IPS-20b (cell line): ENCODE results near the gene AHI1.
A peak's percentile ranks its signal among the peaks of the same experiment; 100 is the strongest.
"Not testable (repeated sequence)": the region's sequence is repeated elsewhere in the genome, so short reads cannot be mapped to it uniquely, and the experiment has no call there.

Experiments
- H3K27ac ChIP-seq: one replicate; pipeline ENCODE4 v1.5.1; 2013; ENCODE audit warnings: low read length
- H3K27me3 ChIP-seq: 2 replicates; pipeline ENCODE4 v1.6.1; 2013; ENCODE audit warnings: mild to moderate bottlenecking, low read length, inconsistent platforms; ENCODE audit not compliant: insufficient read depth
- H3K36me3 ChIP-seq: 2 replicates; pipeline ENCODE4 v1.6.1; 2013; ENCODE audit warnings: low read depth, mild to moderate bottlenecking, inconsistent platforms, low read length, moderate library complexity; ENCODE audit not compliant: insufficient read depth
- H3K4me1 ChIP-seq: 2 replicates; pipeline ENCODE4 v1.6.1; 2013; ENCODE audit warnings: mild to moderate bottlenecking, control low read depth, inconsistent platforms, low read length, moderate library complexity; ENCODE audit not compliant: insufficient read depth
- H3K4me3 ChIP-seq: 2 replicates; pipeline ENCODE4 v1.5.1; 2013; ENCODE audit warnings: mild to moderate bottlenecking, low read length, inconsistent platforms
- H3K9ac ChIP-seq: 2 replicates; pipeline ENCODE4 v1.6.1; 2013; ENCODE audit warnings: low read depth, mild to moderate bottlenecking, inconsistent platforms, low read length, moderate library complexity
- H3K9me3 ChIP-seq: 2 replicates; pipeline ENCODE4 v1.6.1; 2013; ENCODE audit warnings: mild to moderate bottlenecking, low read depth, low read length, inconsistent platforms; ENCODE audit not compliant: insufficient read depth

The AHI1 gene

DNA sequence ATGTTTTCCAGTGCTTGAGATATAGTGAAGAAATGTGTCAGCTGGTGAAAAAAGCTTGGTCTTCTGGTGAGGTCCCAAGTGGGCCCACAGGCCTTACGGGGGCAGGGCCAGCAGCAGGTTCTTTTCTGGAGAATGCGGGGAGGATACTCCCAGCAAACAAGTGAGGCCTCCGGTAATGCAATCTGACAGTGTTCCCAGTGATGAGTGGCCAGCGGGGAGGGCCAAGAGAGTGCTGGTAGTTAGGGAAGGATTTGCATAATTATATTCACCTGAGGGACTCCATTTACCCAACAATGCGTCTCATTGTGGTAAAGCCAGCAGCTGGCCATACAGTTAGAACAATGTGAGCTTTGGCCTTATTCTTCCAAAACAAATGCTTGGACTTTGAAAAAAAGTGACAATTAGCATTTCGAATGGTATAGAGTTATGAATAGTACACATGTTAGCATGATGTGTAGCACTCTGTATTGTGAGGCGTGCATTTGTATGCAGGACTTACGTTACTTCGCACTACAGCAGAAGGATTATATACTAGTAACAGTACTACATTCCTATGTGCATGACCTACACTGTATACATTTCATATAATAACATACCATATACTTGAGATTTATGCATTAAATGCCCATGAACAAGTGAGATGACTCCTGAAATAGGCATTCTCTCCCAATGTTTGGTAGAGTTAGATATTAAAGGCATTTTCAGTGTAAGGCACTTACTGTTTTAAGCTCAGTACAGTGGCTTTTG, 246.6 kb downstream of the AHI1 start:
- peak overlapping the region; percentile 53; the same call in 1 of the 2 replicates for H3K9ac ChIP-seq

DNA sequence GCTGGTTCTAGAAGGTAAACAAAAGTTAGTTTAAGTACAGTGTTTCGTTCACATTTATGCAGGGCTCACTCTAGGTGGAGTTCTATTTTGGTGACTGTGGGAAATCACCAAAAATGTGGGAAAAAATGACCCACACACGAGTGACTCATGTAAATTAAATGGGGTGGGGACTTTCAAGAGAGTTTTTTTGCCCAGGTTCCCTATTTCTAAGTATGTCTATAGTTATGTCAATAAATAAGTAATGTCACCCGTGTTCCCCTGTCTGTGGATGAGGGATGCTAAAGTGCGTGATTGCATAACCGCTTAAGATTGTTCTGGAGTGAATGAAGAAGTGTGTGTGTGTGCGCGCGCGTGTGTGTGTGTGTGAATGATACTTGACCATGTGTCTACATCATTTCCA, 247.3 kb downstream of the AHI1 start:
- Histone ChIP-seq H3K4me3 (no peak overlapping the region), H3K4me1 (peaks cover 35% of the 10 kb centered on the region; the same call in 1 of the 2 replicates), H3K27me3 (no peaks in the 10 kb centered on the region), H3K36me3 (no peaks in the 10 kb centered on the region), H3K9ac (peak overlapping the region; percentile 33; the same call in 1 of the 2 replicates), H3K9me3 (no peaks in the 10 kb centered on the region), H3K27ac (peak overlapping the region; percentile 76)

More for the DNA sequence above, 246.6 kb downstream of the AHI1 start:
- Histone ChIP-seq H3K4me1 (peaks cover 35% of the 10 kb centered on the region; the same call in 1 of the 2 replicates), H3K27me3 (no peaks in the 10 kb centered on the region), H3K4me3 (peak overlapping the region; percentile 26), H3K36me3 (no peaks in the 10 kb centered on the region), H3K27ac (peak overlapping the region; percentile 76), H3K9me3 (no peaks in the 10 kb centered on the region)

DNA sequence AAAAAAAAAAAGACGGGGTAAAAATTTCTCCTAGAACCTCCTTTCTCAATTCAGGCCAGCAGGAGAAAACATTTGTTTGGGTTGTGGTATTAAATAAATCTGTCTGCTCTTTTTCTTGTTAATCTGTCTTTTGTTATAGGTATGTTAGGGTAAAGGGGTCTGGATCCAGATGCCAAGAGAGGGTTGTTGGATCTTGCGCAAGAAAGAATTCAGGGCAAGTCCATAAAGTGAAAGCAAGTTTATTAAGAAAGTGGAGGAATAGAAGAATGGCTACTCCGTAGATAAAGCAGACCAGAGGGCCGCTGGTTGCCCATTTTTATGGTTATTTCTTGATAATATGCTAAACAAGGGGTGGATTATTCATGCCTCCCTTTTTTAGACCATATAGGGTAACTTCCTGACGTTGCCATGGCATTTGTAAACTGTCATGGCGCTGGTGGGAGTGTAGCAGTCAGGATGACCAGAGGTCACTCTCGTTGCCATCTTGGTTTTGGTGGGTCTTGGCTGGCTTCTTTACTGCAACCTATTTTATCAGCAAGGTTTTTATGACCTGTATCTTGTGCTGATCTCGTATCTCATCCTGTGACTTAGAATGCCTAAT, 251.0 kb downstream of the AHI1 start:
- H3K27me3 ChIP-seq, H3K9ac ChIP-seq, H3K27ac ChIP-seq, H3K36me3 ChIP-seq, H3K4me3 ChIP-seq, H3K9me3 ChIP-seq: not testable (repeated sequence)
- H3K4me1 ChIP-seq, result peaks cover 26% of the 10 kb centered on the region; the same call in 1 of the 2 replicates

DNA sequence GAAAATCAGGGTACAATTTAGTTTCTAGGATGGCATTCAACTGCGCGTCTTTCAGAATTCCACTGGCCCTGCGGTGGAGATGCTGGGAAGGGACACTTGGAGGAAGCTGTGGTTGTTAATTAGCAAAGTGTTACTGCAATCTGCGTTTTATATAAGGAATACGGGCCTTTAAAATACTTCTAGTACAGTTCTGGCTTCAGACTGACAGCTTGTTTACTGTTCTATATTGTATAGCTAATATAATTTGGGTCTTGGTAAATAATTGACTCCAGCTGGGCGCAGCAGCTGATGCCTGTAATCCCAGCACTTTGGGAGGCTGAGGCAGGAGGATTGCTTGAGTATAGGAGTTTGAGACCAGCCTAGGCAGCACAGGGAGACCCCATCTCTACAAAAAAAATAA, 252.7 kb downstream of the AHI1 start:
- Histone ChIP-seq H3K27ac (no peak overlapping the region), H3K4me1 (peaks cover 11% of the 10 kb centered on the region; the same call in 1 of the 2 replicates), H3K9ac (no peak overlapping the region)

DNA sequence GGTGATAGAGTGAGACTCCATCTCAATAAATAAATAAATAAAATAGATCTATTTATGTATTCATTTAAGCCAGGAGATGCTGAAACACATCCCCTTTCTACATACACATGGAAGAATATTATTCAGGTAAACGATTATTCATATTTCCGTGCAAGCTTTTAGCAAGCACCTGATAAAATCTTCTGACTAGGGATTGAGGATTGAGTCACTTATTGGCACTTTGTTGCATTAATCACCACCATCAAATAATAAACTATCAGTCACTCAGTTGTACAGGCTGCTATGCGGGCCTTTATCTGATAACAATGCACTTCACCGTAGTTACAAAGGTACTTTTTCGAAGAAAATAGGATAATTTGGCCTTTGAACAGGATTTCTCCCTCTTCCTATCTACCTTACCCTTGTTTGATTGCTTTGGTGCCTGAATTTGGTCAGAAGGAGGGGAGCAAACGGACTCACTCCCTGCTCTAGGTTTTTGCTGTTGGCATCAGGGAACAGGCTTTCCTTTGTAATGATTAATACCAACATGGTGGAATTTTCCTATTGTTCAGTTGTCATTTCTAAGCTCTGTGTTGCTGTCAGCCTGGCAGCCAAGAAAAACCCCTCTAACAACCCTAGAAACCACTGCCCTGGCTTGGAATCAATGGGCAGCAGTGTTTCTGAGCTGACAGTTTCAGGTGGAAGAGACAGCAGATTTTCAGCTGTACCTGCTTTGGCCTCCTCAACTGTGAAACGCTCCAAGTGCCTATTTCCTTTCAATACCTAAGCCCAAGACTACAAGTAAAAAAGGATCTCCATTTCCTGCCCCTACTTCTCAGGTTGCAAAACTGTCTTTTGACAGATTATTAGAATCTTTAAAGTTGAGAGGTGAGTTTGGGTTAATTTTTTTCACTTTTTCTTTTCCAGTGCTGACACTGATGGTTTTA, 253.4 kb downstream of the AHI1 start:
- Histone ChIP-seq H3K9ac (no peak overlapping the region), H3K36me3 (no peaks in the 10 kb centered on the region), H3K4me1 (peaks cover 4% of the 10 kb centered on the region; the same call in 1 of the 2 replicates), H3K27me3 (no peaks in the 10 kb centered on the region), H3K27ac (no peak overlapping the region), H3K9me3 (no peaks in the 10 kb centered on the region), H3K4me3 (no peak overlapping the region)

More for the DNA sequence above, 252.7 kb downstream of the AHI1 start:
- Histone ChIP-seq H3K36me3 (no peaks in the 10 kb centered on the region), H3K4me3 (no peak overlapping the region), H3K27me3 (no peaks in the 10 kb centered on the region), H3K9me3 (no peaks in the 10 kb centered on the region)

DNA sequence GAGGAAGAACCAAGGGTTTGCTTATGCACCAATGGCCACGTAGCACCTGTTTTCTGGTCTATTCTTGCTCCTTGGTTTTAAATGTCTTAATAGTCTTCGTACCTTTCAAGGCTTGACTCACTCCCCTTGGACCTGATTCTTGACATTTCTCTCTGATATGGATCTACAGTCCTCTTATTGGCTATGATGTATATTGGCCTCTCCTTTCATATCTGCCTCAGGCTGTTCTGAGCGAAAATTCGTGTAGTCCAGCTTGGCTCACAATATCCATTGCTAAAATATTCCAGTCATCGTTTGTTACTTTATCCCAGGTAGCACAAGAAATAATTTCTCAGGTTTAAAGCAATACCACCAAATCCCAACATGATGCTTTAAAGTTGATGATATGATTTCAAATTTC, 256.8 kb downstream of the AHI1 start:
- Histone ChIP-seq H3K9me3 (no peaks in the 10 kb centered on the region), H3K27ac (no peak overlapping the region), H3K4me1 (0 out of 2 replicates have a peak, but pooled peaks cover 4% of the 10 kb centered on the region), H3K4me3 (no peak overlapping the region), H3K27me3 (no peaks in the 10 kb centered on the region), H3K36me3 (no peaks in the 10 kb centered on the region), H3K9ac (no peak overlapping the region)

DNA sequence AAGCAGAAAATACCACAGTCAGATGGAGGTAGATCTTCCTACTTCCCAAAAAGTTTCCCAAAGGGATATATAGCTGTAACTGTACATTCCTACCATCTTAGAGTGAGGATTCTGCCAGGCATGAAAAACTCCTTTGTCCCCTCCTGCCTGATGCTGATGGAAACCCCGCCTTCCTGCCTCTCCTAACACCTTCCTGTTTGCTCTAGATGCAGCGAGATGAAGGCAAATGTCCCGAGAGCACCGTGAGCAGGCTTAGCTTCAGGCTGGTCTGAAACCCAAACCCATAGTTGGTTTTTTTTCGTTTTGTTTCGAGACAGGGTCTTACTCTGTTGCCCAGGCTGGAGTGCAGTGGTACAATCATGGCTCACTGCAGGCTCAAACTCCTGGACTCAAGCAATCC, 260.8 kb downstream of the AHI1 start:
- H3K4me1 ChIP-seq, result no peaks in the 10 kb centered on the region
- H3K27ac ChIP-seq, result no peak overlapping the region
- no peak overlapping the region for H3K9ac ChIP-seq
- H3K9me3 ChIP-seq, result no peaks in the 10 kb centered on the region
- H3K4me3 ChIP-seq, result no peak overlapping the region
- H3K36me3 ChIP-seq, result no peaks in the 10 kb centered on the region
- no peaks in the 10 kb centered on the region for H3K27me3 ChIP-seq

DNA sequence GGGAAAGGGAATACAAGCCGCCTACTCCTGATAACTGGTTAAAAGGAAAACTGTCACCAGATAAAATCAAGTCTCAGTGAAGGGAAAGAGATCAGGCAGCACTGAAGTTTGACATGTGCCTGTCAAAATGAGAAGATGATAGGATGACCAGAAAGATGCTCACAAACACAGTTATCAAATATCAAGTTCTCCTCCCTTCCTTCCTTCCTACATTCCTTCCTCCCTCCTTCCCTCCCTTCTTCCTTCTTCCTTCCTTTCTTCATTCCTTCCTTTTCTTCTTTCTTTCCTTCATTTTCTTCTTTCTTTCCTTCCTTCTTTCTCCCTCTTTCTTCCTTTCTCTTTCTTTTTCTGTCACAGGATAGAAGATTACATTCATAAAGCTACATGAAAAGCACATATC, 261.2 kb downstream of the AHI1 start:
- Histone ChIP-seq H3K4me3 (no peak overlapping the region), H3K9ac (no peak overlapping the region), H3K4me1 (no peaks in the 10 kb centered on the region), H3K36me3 (no peaks in the 10 kb centered on the region), H3K27me3 (no peaks in the 10 kb centered on the region), H3K27ac (no peak overlapping the region), H3K9me3 (no peaks in the 10 kb centered on the region)

DNA sequence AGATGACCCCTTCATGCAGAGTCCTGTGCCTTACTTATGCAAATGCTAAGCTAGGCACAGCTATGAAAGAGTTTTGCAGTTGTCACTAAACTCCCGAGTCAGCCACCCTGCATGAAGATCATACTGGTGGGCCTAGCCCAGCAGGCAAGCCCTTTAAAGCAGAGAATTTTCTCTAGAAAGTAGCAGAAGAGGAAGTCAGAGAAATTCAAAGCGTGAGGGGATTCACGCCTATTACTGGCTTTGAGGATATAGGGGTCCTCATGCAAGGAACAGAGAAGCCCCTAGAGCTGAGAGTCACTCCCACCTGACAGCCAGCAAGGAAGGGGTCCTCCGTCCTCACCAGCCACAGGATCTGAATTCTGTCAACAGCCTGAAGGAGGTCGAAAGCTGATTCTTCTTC, 261.8 kb downstream of the AHI1 start:
- Histone ChIP-seq H3K27me3 (no peaks in the 10 kb centered on the region), H3K9ac (no peak overlapping the region), H3K27ac (no peak overlapping the region), H3K4me3 (no peak overlapping the region), H3K4me1 (no peaks in the 10 kb centered on the region), H3K36me3 (no peaks in the 10 kb centered on the region), H3K9me3 (no peaks in the 10 kb centered on the region)

DNA sequence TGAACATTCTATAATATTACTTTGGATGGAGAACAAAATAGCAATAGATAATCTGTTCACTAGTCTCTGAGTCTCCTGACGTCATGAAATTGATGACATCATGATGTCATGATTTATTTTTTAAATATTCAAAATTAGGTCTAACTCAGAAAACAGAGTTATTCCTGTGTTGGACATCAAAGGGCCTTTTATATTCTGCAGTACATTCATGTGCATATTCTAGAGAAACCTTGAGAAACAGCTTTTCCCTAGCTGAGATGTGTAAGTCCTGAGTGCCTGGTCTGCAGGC, 263.1 kb downstream of the AHI1 start:
- Histone ChIP-seq H3K9me3 (no peaks in the 10 kb centered on the region), H3K4me3 (no peak overlapping the region), H3K4me1 (no peaks in the 10 kb centered on the region), H3K36me3 (no peaks in the 10 kb centered on the region), H3K27me3 (no peaks in the 10 kb centered on the region), H3K27ac (no peak overlapping the region), H3K9ac (no peak overlapping the region)

DNA sequence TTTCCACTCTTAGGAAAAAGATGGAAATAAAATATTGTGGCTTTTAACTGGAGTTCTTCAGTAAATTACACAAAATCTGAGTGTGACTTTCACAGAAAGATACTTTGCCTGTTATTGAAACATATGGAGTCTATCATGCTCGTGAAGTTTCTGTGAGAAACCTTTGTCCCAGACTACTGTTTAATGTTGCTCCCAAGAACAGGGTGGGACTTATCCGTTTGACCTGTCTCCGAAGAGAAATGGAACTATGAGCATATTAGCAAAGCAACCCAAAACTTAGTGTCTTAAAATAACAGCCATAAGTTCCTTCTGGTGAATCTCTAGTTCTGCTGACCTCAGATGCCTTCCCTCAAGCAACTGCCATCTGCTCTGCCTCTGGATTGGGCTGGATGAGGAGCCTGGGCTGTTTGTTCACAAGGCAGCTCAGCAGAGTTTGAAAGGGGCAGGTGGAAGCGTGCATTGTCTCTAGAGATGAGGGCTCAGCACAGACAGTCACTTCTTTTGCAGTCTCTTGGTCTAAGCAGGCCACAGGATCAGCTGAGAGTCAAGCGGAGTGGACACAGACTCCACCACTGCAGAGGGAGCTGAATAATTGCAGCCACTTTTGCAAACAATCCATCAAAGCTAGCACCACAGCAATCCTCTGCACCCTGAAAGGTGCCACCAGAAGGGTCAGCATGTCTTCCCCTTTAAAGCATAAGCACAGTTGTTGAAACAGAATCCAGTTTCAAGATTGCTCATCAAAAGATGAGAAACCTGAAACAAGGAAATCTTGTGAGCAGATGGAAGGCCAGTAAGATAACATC, 263.7 kb downstream of the AHI1 start:
- Histone ChIP-seq H3K9ac (no peak overlapping the region), H3K27ac (no peak overlapping the region), H3K4me3 (no peak overlapping the region), H3K27me3 (no peaks in the 10 kb centered on the region), H3K4me1 (no peaks in the 10 kb centered on the region), H3K9me3 (no peaks in the 10 kb centered on the region), H3K36me3 (no peaks in the 10 kb centered on the region)
